Breast epithelium (tissue), 3 donors: ENCODE data around the gene HEBP2.

Experiments
- CTCF ChIP-seq, 3 donors: fragments of 450-650 bp; IDR thresholded peaks; one replicate each; pipeline ENCODE4 v1.5.1; 2016 to 2017; ENCODE audit warnings: antibody characterized with exemption in 3 of 3, mild to moderate bottlenecking in 3 of 3, moderate library complexity in 3 of 3
- POLR2AphosphoS5 ChIP-seq, 3 donors: sonication (generic); formaldehyde crosslinking; IDR thresholded peaks; one replicate each; pipeline ENCODE4 v1.6.1; 2017; ENCODE audit warnings: antibody characterized with exemption in 3 of 3

GRCh38 chr6:138434096-138434495 is 30.1 kb downstream of the HEBP2 start:
- TF ChIP-seq CTCF (IDR thresholded peaks at IDR 0.05), result no peak
- no peak for TF ChIP-seq POLR2AphosphoS5 (IDR thresholded peaks at IDR 0.05)
